ENCODE measurements around the gene TPCN2.

- TF ChIP-seq CTCF (IDR thresholded peaks at IDR 0.05; ENCODE audit: low read depth, low read length) (no peak), POLR2A (IDR thresholded peaks at IDR 0.05; ENCODE audit: extremely low read depth, insufficient read length) (no peak), MYC (IDR thresholded peaks at IDR 0.05; ENCODE audit: low read depth, low read length) (no peak)
- TF ChIP-seq, protein P1, sequence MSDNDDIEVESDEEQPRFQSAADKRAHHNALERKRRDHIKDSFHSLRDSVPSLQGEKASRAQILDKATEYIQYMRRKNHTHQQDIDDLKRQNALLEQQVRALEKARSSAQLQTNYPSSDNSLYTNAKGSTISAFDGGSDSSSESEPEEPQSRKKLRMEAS (IDR thresholded peaks at IDR 0.05; ENCODE audit: low read depth, low read length) = no peak
These were observed 77.6 kb downstream of the TPCN2 start for GRCh38 chr11:69126286-69126685.
